Astrocyte (in vitro differentiated cells and primary cell): ENCODE results near the gene SP3. TPM values are rescaled to one million over a fixed set of nuclear protein-coding genes. Genes with fewer than 3 reads are reported as not detected.

Source experiments
- DNase-seq: peaks from one replicate; pipeline ENCODE4 v3.0.0-alpha.2; 2010; ENCODE audit warnings: low read depth
- FAIRE-seq: peaks from 2 replicates; lab custom pipeline; 2011; peaks lifted over from hg19 to GRCh38; lab: Jason Lieb, UNC
- H2AFZ ChIP-seq: 2 replicates; pipeline ENCODE4 v1.6.0; 2012; ENCODE audit warnings: low read depth, low read length, inconsistent platforms
- H3K27ac ChIP-seq: 2 replicates; pipeline ENCODE4 v1.5.1; 2011; ENCODE audit warnings: low read depth, low read length, inconsistent platforms
- H3K27me3 ChIP-seq: 2 replicates; pipeline ENCODE4 v1.6.0; 2011; ENCODE audit warnings: low read length, inconsistent platforms; ENCODE audit not compliant: insufficient read depth
- H3K36me3 ChIP-seq: 2 replicates; pipeline ENCODE4 v1.5.1; 2011; ENCODE audit warnings: low read length, inconsistent platforms; ENCODE audit not compliant: insufficient read depth
- H3K4me1 ChIP-seq: 2 replicates; pipeline ENCODE4 v1.5.1; 2011; ENCODE audit warnings: low read length, inconsistent platforms; ENCODE audit not compliant: insufficient read depth
- H3K4me2 ChIP-seq: 2 replicates; pipeline ENCODE4 v1.6.0; 2012; ENCODE audit warnings: low read length, inconsistent platforms
- H3K4me3 ChIP-seq: 2 replicates; pipeline ENCODE4 v1.5.1; 2011; ENCODE audit warnings: low read depth, mild to moderate bottlenecking, low read length, inconsistent platforms; ENCODE audit not compliant: insufficient read depth
- H3K79me2 ChIP-seq: 2 replicates; pipeline ENCODE4 v1.6.0; 2012; ENCODE audit warnings: mild to moderate bottlenecking, low read length, inconsistent platforms; ENCODE audit not compliant: insufficient read depth
- H3K9ac ChIP-seq: 2 replicates; pipeline ENCODE4 v1.6.0; 2012; ENCODE audit warnings: mild to moderate bottlenecking, low read length, inconsistent platforms
- H3K9me3 ChIP-seq: 2 replicates; pipeline ENCODE4 v1.5.1; 2012; ENCODE audit warnings: low read depth, mild to moderate bottlenecking, low read length, inconsistent platforms; ENCODE audit not compliant: insufficient read depth
- H4K20me1 ChIP-seq: 2 replicates; pipeline ENCODE4 v1.6.0; 2012; ENCODE audit warnings: low read length, inconsistent platforms; ENCODE audit not compliant: insufficient read depth
- H3K27ac Mint-ChIP-seq: one replicate; pipeline ENCODE4 v1.8.0; 2021; ENCODE audit warnings: mild to moderate bottlenecking, mixed read lengths; ENCODE audit not compliant: unreplicated experiment
- H3K27me3 Mint-ChIP-seq: one replicate; pipeline ENCODE4 v1.8.0; 2021; ENCODE audit warnings: low read depth, mixed read lengths; ENCODE audit not compliant: unreplicated experiment
- H3K36me3 Mint-ChIP-seq: one replicate; pipeline ENCODE4 v1.8.0; 2021; ENCODE audit warnings: low read depth, mixed read lengths; ENCODE audit not compliant: unreplicated experiment
- H3K4me1 Mint-ChIP-seq: one replicate; pipeline ENCODE4 v1.8.0; 2021; ENCODE audit warnings: low read depth, mixed read lengths; ENCODE audit not compliant: unreplicated experiment
- H3K4me3 Mint-ChIP-seq: one replicate; pipeline ENCODE4 v1.8.0; 2021; ENCODE audit warnings: mild to moderate bottlenecking, moderate library complexity, mixed read lengths; ENCODE audit not compliant: unreplicated experiment
- H3K9me3 Mint-ChIP-seq: one replicate; pipeline ENCODE4 v1.8.0; 2021; ENCODE audit warnings: mild to moderate bottlenecking, mixed read lengths; ENCODE audit not compliant: unreplicated experiment
- EZH2 ChIP-seq: IDR thresholded peaks from 2 replicates; pipeline ENCODE4 v1.6.1; 2012; ENCODE audit warnings: mild to moderate bottlenecking, low read length, inconsistent platforms; ENCODE audit not compliant: insufficient read depth
- total RNA-seq: library from RNA; stranded (reverse); gene quantifications from 2 replicates; pipeline ENCODE4 v1.2.1, GENCODE V29; 2021
- TF ChIP-seq, protein P1 (sequence below): IDR thresholded peaks from 2 replicates; pipeline ENCODE4 v1.5.1; 2011; ENCODE audit warnings: low read depth, mild to moderate bottlenecking, inconsistent platforms, low read length, moderate library complexity; ENCODE audit not compliant: insufficient read depth

SP3 gene
- total RNA-seq, 1 donor from 2014 or later: 59.6 TPM

DNA sequence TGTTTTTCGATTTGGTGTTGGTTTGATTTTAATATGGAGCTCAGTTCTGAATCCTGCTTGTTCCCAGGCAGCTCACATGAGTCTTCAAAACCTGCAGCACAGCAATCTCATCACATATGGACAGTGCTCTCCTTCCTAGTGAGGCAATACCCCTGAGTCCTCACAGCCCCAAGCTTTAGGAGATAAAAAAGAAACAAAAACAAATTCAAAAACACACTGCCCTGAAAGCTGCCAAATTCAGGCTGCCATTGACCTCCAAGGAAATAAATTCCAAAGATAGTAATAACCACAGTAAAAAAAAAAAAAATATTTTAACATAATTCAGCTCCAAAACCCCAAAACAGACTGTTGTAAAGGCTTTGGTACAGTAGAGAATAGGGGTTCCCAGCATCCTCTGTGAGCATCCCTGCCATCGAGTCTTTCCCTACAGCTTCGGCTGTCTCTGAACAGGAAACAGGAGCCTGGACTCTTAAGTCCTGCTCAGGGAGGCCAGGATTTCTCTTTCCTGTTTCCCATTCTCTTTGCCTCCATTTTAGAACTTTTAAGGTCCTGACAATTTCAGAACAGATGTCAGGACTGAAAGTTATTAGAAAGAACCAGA is 14.7 kb upstream of the SP3 start:
- no peaks in the 10 kb centered on the region for H3K27me3 Mint-ChIP-seq
- H4K20me1 ChIP-seq: no peaks in the 10 kb centered on the region
- no peaks in the 10 kb centered on the region for H3K36me3 ChIP-seq
- no peaks in the 10 kb centered on the region for H3K9me3 ChIP-seq
- no peak overlapping the region for H3K9ac ChIP-seq
- H3K36me3 Mint-ChIP-seq: no peaks in the 10 kb centered on the region
- peaks cover 12% of the 10 kb centered on the region for H3K4me1 ChIP-seq
- H3K4me3 Mint-ChIP-seq: no peak overlapping the region
- H3K4me2 ChIP-seq: no peak overlapping the region
- no peaks in the 10 kb centered on the region for H3K9me3 Mint-ChIP-seq
- no peak overlapping the region for H3K4me3 ChIP-seq
- no peak for DNase-seq
- H3K27ac ChIP-seq: no peak overlapping the region
- no peak overlapping the region for H3K27ac Mint-ChIP-seq
- no peak overlapping the region for H2AFZ ChIP-seq
- no peaks in the 10 kb centered on the region for H3K27me3 ChIP-seq
- H3K4me1 Mint-ChIP-seq: peaks cover 9% of the 10 kb centered on the region
- no peaks in the 10 kb centered on the region for H3K79me2 ChIP-seq
- TF ChIP-seq EZH2: no peak
- TF ChIP-seq, protein P1, sequence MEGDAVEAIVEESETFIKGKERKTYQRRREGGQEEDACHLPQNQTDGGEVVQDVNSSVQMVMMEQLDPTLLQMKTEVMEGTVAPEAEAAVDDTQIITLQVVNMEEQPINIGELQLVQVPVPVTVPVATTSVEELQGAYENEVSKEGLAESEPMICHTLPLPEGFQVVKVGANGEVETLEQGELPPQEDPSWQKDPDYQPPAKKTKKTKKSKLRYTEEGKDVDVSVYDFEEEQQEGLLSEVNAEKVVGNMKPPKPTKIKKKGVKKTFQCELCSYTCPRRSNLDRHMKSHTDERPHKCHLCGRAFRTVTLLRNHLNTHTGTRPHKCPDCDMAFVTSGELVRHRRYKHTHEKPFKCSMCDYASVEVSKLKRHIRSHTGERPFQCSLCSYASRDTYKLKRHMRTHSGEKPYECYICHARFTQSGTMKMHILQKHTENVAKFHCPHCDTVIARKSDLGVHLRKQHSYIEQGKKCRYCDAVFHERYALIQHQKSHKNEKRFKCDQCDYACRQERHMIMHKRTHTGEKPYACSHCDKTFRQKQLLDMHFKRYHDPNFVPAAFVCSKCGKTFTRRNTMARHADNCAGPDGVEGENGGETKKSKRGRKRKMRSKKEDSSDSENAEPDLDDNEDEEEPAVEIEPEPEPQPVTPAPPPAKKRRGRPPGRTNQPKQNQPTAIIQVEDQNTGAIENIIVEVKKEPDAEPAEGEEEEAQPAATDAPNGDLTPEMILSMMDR: no peak
- no peak for FAIRE-seq

DNA sequence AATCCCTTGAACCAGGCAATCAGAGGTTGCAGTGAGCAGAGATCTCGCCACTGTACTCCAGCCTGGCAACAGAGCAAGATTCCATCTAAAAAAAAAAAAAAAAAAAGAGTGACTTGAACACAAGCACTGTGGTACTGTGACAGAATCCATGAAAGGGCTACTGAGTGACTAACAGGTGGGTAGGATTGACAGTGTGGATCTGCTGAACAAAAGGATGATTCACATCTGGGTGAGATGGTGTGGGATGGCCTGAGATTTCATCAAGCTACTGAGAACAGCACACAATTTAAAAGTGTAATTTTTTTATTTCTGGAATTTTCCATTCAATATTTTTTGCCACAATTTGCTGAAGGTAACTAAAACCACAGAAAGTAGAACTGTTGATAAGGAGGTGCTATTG is 13.3 kb upstream of the SP3 start:
- no peaks in the 10 kb centered on the region for H3K27me3 Mint-ChIP-seq
- H3K4me1 ChIP-seq: peaks cover 12% of the 10 kb centered on the region
- no peaks in the 10 kb centered on the region for H4K20me1 ChIP-seq
- TF ChIP-seq, protein P1: no peak
- no peak for TF ChIP-seq EZH2
- H3K4me1 Mint-ChIP-seq: peaks cover 6% of the 10 kb centered on the region
- H3K9me3 ChIP-seq: no peaks in the 10 kb centered on the region
- H3K4me3 Mint-ChIP-seq: no peak overlapping the region
- H3K27me3 ChIP-seq: no peaks in the 10 kb centered on the region
- no peak overlapping the region for H3K9ac ChIP-seq
- no peak overlapping the region for H2AFZ ChIP-seq
- no peak for FAIRE-seq
- DNase-seq: no peak
- no peaks in the 10 kb centered on the region for H3K36me3 ChIP-seq
- H3K4me2 ChIP-seq: no peak overlapping the region
- H3K36me3 Mint-ChIP-seq: no peaks in the 10 kb centered on the region
- no peak overlapping the region for H3K4me3 ChIP-seq
- no peak overlapping the region for H3K27ac Mint-ChIP-seq
- H3K9me3 Mint-ChIP-seq: no peaks in the 10 kb centered on the region
- no peaks in the 10 kb centered on the region for H3K79me2 ChIP-seq
- H3K27ac ChIP-seq: no peak overlapping the region

DNA sequence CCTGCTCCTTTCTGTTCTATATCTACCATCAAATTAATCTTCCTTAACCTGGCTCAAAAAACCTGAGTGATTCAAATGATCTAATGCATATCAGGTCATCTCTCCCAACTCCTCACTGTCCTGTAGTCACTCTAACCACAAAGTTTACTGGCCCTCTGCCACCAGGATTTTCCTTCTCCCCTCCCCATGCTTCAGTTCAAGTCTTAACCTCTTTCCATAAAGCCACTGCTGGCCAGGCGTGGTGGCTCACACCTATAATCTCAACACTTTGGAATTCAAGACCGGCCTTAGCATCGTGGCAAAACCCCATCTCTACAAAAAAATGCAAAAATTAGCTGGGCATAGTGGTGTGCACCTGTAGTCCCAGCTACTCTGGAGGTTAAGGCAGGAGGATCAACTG is 7.5 kb upstream of the SP3 start:
- H3K27ac Mint-ChIP-seq: no peak overlapping the region

More for the DNA sequence above, 7.5 kb upstream of the SP3 start:
- Histone ChIP-seq H3K27ac (no peak overlapping the region), H3K27me3 (no peaks in the 10 kb centered on the region), H4K20me1 (no peaks in the 10 kb centered on the region), H2AFZ (no peak overlapping the region), H3K36me3 (no peaks in the 10 kb centered on the region), H3K9ac (no peak overlapping the region), H3K4me2 (peak overlapping the region; percentile 11), H3K9me3 (no peaks in the 10 kb centered on the region), H3K79me2 (no peaks in the 10 kb centered on the region), H3K4me3 (no peak overlapping the region), H3K4me1 (peaks cover 12% of the 10 kb centered on the region)
- FAIRE-seq (peak; percentile 47), DNase-seq (peak; percentile 58)
- Mint-ChIP-seq H3K4me1 (peaks cover 18% of the 10 kb centered on the region), H3K36me3 (no peaks in the 10 kb centered on the region), H3K4me3 (peak overlapping the region; percentile 10), H3K27me3 (no peaks in the 10 kb centered on the region), H3K9me3 (no peaks in the 10 kb centered on the region)
- TF ChIP-seq, protein P1: no peak
- TF ChIP-seq EZH2: no peak
